Ectodermal cell (in vitro differentiated cells): ENCODE measurements around the gene UBAP2.

Source experiments
- H3K27ac ChIP-seq: 2 replicates; pipeline ENCODE4 v1.7.0; 2013; ENCODE audit warnings: mild to moderate bottlenecking, low read depth, low read length; ENCODE audit not compliant: insufficient read depth, poor library complexity, severe bottlenecking
- H3K27me3 ChIP-seq: 2 replicates; pipeline ENCODE4 v1.7.0; 2013; ENCODE audit warnings: mild to moderate bottlenecking, low read length; ENCODE audit not compliant: insufficient read depth, control insufficient read depth, poor library complexity, severe bottlenecking
- H3K36me3 ChIP-seq: one replicate; pipeline ENCODE4 v1.7.0; 2013; ENCODE audit warnings: low read length; ENCODE audit not compliant: control insufficient read depth, insufficient read depth
- H3K4me1 ChIP-seq: one replicate; pipeline ENCODE4 v1.7.0; 2013; ENCODE audit warnings: low read length; ENCODE audit not compliant: control insufficient read depth, insufficient read depth
- H3K4me3 ChIP-seq: 2 replicates; pipeline ENCODE4 v1.7.0; 2013; ENCODE audit warnings: low read depth, low read length, control low read depth; ENCODE audit not compliant: insufficient read depth
- H3K9me3 ChIP-seq: 2 replicates; pipeline ENCODE4 v1.7.0; 2013; ENCODE audit warnings: mild to moderate bottlenecking, low read length, moderate library complexity; ENCODE audit not compliant: control insufficient read depth
- WGBS, 2 experiments: methylation state at CpG; one replicate each; pipeline ENCODE4 v1.1.7; 2013; ENCODE audit warnings: missing lambda C conversion rate in 2 of 2; 5-methylcytosine and 5-hydroxymethylcytosine counted together

The UBAP2 gene

GRCh38 chr9:33908114-33908513, 140.6 kb downstream of the UBAP2 start:
- whole genome bisulfite sequencing, 2 experiments: 97 to 98% methylated on average over 3 of the region's 3 CpGs
- no peaks in the 10 kb centered on the region for H3K9me3 ChIP-seq
- no peaks in the 10 kb centered on the region for H3K27me3 ChIP-seq
- no peak overlapping the region for H3K27ac ChIP-seq
- no peak overlapping the region for H3K4me3 ChIP-seq
- H3K36me3 ChIP-seq: peaks cover 5% of the 10 kb centered on the region
- peaks cover 4% of the 10 kb centered on the region for H3K4me1 ChIP-seq

DNA sequence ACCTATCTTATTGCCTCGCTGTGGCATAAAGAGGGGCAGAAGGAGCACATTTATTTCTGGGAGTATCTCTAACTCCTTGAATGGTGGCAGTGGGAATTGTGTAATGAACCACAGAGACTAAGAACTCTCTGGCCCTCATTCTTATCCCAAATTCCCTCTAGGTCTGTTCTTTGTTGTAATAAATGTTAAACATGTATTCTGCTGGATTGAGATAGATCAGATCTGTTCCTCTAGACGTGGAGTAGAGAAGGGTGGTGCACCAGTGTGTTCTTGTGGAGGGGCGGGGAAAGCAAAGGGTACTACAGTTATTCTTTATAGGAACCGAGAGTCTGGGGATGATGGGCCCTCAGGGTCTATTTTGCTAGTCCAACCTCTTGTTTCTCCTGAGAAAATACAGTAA, 141.3 kb downstream of the UBAP2 start:
- Histone ChIP-seq H3K4me1 (peaks cover 4% of the 10 kb centered on the region), H3K9me3 (no peaks in the 10 kb centered on the region), H3K27me3 (no peaks in the 10 kb centered on the region), H3K4me3 (no peak overlapping the region), H3K27ac (no peak overlapping the region), H3K36me3 (peaks cover 6% of the 10 kb centered on the region)
- 91 to 96% methylated on average over 4 of the region's 4 CpGs for WGBS, 2 experiments

DNA sequence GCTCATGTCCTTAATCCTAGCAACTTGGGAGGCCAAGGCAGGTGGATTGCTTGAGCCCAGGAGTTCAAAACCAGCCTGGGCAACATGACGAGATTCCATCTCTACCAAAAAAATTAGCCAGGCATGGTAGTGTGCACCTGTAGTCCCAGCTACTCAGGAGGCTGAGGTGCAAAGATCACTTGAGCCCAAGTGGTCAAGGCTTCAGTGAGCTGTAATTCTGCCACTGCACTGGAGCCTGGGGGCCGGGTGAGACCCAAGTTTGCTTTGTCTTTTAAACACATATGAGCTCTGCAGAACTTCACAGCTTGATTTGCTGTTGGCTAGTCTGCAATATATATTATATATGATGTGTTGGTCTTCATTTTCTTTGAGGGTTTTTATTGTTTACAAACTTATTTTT, 141.9 kb downstream of the UBAP2 start:
- no peaks in the 10 kb centered on the region for H3K27me3 ChIP-seq
- H3K36me3 ChIP-seq: peaks cover 7% of the 10 kb centered on the region
- no peak overlapping the region for H3K4me3 ChIP-seq
- peaks cover 4% of the 10 kb centered on the region for H3K4me1 ChIP-seq
- WGBS, 2 experiments: 93 to 95% methylated on average over 2 of the region's 2 CpGs
- H3K9me3 ChIP-seq: no peaks in the 10 kb centered on the region
- no peak overlapping the region for H3K27ac ChIP-seq

DNA sequence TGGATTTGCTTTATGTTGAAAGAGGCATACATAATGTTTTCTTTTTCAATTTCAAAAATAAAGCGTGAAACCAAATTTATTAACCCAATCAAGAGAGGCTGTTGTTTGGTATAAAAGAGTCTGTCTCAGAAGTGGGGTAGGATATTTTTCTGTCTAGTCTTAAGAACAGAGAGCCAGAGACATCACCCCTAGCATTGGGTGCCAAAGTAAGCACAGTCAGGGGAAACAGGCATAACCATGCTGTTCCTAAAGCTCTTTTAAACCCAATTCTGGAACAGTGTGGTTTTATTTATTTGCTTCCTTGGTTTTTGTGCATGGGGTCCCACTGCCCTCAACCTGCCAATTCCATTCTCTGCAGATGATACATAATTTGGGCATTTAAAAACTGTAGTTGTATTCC, 143.6 kb downstream of the UBAP2 start:
- Histone ChIP-seq H3K27ac (no peak overlapping the region), H3K36me3 (peaks cover 12% of the 10 kb centered on the region), H3K9me3 (no peaks in the 10 kb centered on the region), H3K4me3 (no peak overlapping the region), H3K4me1 (peaks cover 4% of the 10 kb centered on the region), H3K27me3 (no peaks in the 10 kb centered on the region)
- 91% methylated on average over 1 of the region's 1 CpG; no CpG with 5 or more reads in 1 of the 2 experiments for WGBS, 2 experiments

DNA sequence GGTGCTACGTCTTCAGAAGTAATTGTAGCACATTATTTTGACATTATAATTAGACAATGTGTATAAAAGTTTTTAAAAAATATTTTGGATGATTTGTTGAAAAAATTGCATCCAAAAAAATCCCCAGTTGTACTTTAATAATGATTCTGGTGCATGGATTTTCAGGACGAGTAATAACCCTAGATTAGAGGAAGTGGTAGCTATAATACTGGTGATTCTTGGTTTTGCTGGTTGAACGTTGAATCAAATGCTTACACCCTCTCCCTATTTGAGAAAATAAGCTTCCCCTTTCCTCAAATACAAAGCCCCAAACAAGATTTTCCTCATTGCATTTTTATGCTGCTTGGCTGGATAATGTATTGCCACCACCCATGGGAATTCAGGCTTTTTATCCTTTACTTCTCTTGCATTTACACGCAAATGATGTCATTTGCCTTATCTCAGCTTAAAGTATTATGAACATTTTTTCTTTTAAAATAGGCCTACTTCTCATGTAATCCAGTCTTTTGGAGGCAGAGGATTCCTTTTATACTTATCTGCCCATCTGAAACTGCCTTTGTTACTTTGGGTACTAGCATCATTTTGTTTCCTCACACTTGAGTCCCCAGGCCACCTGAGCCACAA, 145.4 kb downstream of the UBAP2 start:
- Histone ChIP-seq H3K27me3 (no peaks in the 10 kb centered on the region), H3K4me3 (no peak overlapping the region), H3K36me3 (peaks cover 14% of the 10 kb centered on the region), H3K27ac (no peak overlapping the region), H3K4me1 (peaks cover 4% of the 10 kb centered on the region), H3K9me3 (no peaks in the 10 kb centered on the region)
- WGBS, 2 experiments: 82 to 89% methylated on average over 3 of the region's 4 CpGs

DNA sequence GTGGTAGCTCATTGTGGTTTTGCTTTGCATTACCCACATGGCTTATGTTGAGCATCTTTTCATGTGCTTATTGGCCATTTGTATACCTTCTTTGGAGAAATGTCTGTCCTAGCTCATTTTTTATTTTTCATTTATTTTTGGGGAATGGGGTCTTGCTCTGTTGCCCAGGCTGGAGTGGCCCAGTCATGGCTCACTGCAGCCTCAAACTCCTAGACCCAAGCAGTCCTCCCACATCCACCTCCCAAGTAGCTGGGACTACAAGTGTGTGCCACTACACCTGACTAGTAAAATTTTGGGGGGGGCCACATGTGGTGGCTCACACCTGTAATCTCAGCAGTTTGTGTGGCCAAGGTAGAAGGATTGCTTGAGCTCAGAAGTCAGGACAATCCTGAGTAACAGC, 154.4 kb downstream of the UBAP2 start:
- H3K4me1 ChIP-seq: no peaks in the 10 kb centered on the region
- H3K4me3 ChIP-seq: no peak overlapping the region
- H3K27me3 ChIP-seq: no peaks in the 10 kb centered on the region
- peaks cover under 1% of the 10 kb centered on the region for H3K36me3 ChIP-seq
- H3K27ac ChIP-seq: no peak overlapping the region
- H3K9me3 ChIP-seq: no peaks in the 10 kb centered on the region

DNA sequence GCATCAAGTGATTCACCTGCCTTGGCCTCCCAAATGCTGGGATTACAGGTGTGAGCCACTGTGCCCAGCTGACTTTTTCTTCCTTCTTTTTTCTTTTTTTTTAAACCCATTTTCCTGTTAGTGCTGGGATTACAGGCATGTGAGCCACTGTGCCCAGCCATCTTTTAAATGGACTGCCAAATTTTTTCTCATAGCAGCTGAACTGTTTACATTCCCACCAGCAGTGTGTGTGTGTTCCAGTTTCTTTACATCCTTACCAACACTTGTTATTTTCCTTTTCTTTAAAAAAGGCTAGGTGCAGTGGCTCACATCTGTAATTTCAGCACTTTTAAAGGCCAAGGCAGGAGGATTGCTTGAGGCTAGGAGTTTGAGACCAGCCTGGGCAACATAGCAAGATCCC, 154.8 kb downstream of the UBAP2 start:
- Histone ChIP-seq H3K9me3 (no peaks in the 10 kb centered on the region), H3K4me3 (no peak overlapping the region), H3K27me3 (no peaks in the 10 kb centered on the region), H3K36me3 (peaks cover 4% of the 10 kb centered on the region), H3K27ac (no peak overlapping the region), H3K4me1 (no peaks in the 10 kb centered on the region)

DNA sequence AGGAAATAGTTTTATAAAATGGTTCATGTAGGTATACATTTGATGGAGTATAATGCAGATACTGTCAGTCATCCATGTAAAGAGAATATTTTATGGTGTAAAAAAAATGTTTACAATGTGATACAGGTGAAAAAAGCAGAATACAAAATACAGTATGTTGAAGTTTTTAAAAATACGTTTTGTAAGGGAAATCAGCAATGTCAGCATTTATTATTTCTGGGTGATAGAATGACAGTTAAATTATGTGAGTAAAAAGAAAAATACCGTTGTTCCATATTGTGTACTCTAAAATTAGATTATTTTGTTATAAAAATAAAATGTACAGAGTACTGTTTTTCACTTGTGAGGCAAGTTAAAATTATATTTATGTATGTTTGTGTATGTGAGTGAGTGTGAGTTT, 162.7 kb downstream of the UBAP2 start:
- Histone ChIP-seq H3K4me3 (no peak overlapping the region), H3K9me3 (no peaks in the 10 kb centered on the region), H3K36me3 (peaks cover 8% of the 10 kb centered on the region), H3K27ac (no peak overlapping the region), H3K4me1 (no peaks in the 10 kb centered on the region), H3K27me3 (no peaks in the 10 kb centered on the region)
- 97% methylated on average over 1 of the region's 2 CpGs for WGBS, 2 experiments

GRCh38 chr9:33884856-33885701, 163.6 kb downstream of the UBAP2 start:
- Histone ChIP-seq H3K27ac (no peak overlapping the region), H3K4me3 (no peak overlapping the region), H3K9me3 (no peaks in the 10 kb centered on the region), H3K27me3 (no peaks in the 10 kb centered on the region), H3K36me3 (peaks cover 8% of the 10 kb centered on the region), H3K4me1 (peaks cover 8% of the 10 kb centered on the region)
- 85 to 86% methylated on average over 5 of the region's 5 CpGs for WGBS, 2 experiments

DNA sequence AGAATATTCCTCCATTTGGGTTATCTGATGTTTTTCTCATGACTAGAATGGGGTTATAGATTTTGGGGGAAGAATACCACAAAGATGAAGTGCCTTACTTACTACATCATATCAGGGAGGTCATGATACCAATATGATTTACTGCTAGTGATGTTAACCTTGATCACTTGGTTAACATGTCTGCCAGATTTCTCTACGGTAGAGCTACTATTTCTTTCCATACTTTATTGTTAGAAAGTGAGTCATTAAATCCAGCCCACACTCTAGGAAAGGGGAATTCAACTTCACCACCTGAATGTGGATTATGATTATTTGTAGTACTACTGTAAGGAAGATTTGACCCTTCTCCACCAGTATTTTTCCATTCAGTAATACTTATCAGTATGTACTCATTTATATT, 167.1 kb downstream of the UBAP2 start:
- Histone ChIP-seq H3K4me1 (peaks cover 9% of the 10 kb centered on the region), H3K27ac (no peak overlapping the region), H3K4me3 (no peak overlapping the region), H3K9me3 (no peaks in the 10 kb centered on the region), H3K36me3 (no peaks in the 10 kb centered on the region), H3K27me3 (no peaks in the 10 kb centered on the region)
- WGBS, 2 experiments: 100% methylated on average over 1 of the region's 1 CpG
